ENCODE measurements around the gene EPB41L4A.
"Not testable (repeated sequence)": the region's sequence is repeated elsewhere in the genome, so short reads cannot be mapped to it uniquely, and the experiment has no call there.

The EPB41L4A gene

GRCh38 chr5:112230606-112231005 lies 188.5 kb downstream of the EPB41L4A start:
- Histone ChIP-seq H3K27ac (ENCODE audit: low read depth, low read length) (no peak overlapping the region), H3K4me1 (ENCODE audit: control insufficient read depth in 5 of 5, insufficient read depth in 5 of 5, low read length in 5 of 5) (peaks cover 0 to 9% (median 6%) of the 10 kb centered on the region in 5 donors)

GRCh38 chr5:112228667-112229066 lies 190.4 kb downstream of the EPB41L4A start:
- Histone ChIP-seq H3K27ac (ENCODE audit: low read depth, low read length) (no peak overlapping the region), H3K4me1 (ENCODE audit: control insufficient read depth in 5 of 5, insufficient read depth in 5 of 5, low read length in 5 of 5) (peaks cover 0 to 9% (median 6%) of the 10 kb centered on the region in 5 donors), H3K9me3 (ENCODE audit: control insufficient read depth in 5 of 5, low read length in 5 of 5) (no peaks in the 10 kb centered on the region), H3K27me3 (ENCODE audit: control insufficient read depth in 5 of 5, insufficient read depth in 4 of 5, low read length in 5 of 5) (no peaks in the 10 kb centered on the region), H3K9ac (ENCODE audit: low read length in 5 of 5) (no peak overlapping the region), H3K4me3 (ENCODE audit: low read depth in 1 of 5, low read length in 5 of 5) (peak overlapping the region in 1 of 5 donors; percentile 32), H3K36me3 (ENCODE audit: control insufficient read depth in 5 of 5, insufficient read depth in 5 of 5, low read length in 5 of 5) (peaks cover 0 to 3% (median 0%) of the 10 kb centered on the region in 5 donors)

More at GRCh38 chr5:112230606-112231005, 188.5 kb downstream of the EPB41L4A start:
- H3K9ac ChIP-seq (ENCODE audit: low read length in 5 of 5) = no peak overlapping the region
- no peaks in the 10 kb centered on the region for H3K9me3 ChIP-seq (ENCODE audit: control insufficient read depth in 5 of 5, low read length in 5 of 5)
- peaks cover 0 to 3% (median 0%) of the 10 kb centered on the region in 5 donors for H3K36me3 ChIP-seq (ENCODE audit: control insufficient read depth in 5 of 5, insufficient read depth in 5 of 5, low read length in 5 of 5)
- H3K27me3 ChIP-seq (ENCODE audit: control insufficient read depth in 5 of 5, insufficient read depth in 4 of 5, low read length in 5 of 5) = no peaks in the 10 kb centered on the region
- H3K4me3 ChIP-seq (ENCODE audit: low read depth in 1 of 5, low read length in 5 of 5) = no peak overlapping the region

GRCh38 chr5:112227911-112228631 lies 191.0 kb downstream of the EPB41L4A start:
- H3K4me1 ChIP-seq (ENCODE audit: control insufficient read depth in 5 of 5, insufficient read depth in 5 of 5, low read length in 5 of 5) = peaks cover 0 to 9% (median 6%) of the 10 kb centered on the region in 5 donors
- H3K9ac ChIP-seq (ENCODE audit: low read length in 5 of 5) = no peak overlapping the region
- no peak overlapping the region for H3K4me3 ChIP-seq (ENCODE audit: low read depth in 1 of 5, low read length in 5 of 5)
- H3K27ac ChIP-seq (ENCODE audit: low read depth, low read length) = no peak overlapping the region
- H3K27me3 ChIP-seq (ENCODE audit: control insufficient read depth in 5 of 5, insufficient read depth in 4 of 5, low read length in 5 of 5) = no peaks in the 10 kb centered on the region
- H3K36me3 ChIP-seq (ENCODE audit: control insufficient read depth in 5 of 5, insufficient read depth in 5 of 5, low read length in 5 of 5) = peaks cover 0 to 3% (median 0%) of the 10 kb centered on the region in 5 donors
- H3K9me3 ChIP-seq (ENCODE audit: control insufficient read depth in 5 of 5, low read length in 5 of 5) = no peaks in the 10 kb centered on the region

- Histone ChIP-seq H3K4me3 (ENCODE audit: low read depth in 1 of 5, low read length in 5 of 5) (no peak overlapping the region), H3K36me3 (ENCODE audit: control insufficient read depth in 5 of 5, insufficient read depth in 5 of 5, low read length in 5 of 5) (no peaks in the 10 kb centered on the region), H3K9ac (ENCODE audit: low read length in 5 of 5) (no peak overlapping the region), H3K4me1 (ENCODE audit: control insufficient read depth in 5 of 5, insufficient read depth in 5 of 5, low read length in 5 of 5) (peaks cover 0 to 9% (median 6%) of the 10 kb centered on the region in 5 donors), H3K9me3 (ENCODE audit: control insufficient read depth in 5 of 5, low read length in 5 of 5) (no peaks in the 10 kb centered on the region), H3K27ac (ENCODE audit: low read depth, low read length) (no peak overlapping the region), H3K27me3 (ENCODE audit: control insufficient read depth in 5 of 5, insufficient read depth in 4 of 5, low read length in 5 of 5) (no peaks in the 10 kb centered on the region)
These were observed 192.9 kb downstream of the EPB41L4A start for GRCh38 chr5:112226215-112226614.

- H3K27me3 ChIP-seq (ENCODE audit: control insufficient read depth in 5 of 5, insufficient read depth in 4 of 5, low read length in 5 of 5) = not testable (repeated sequence)
These were observed 196.1 kb downstream of the EPB41L4A start for GRCh38 chr5:112222997-112223396.

GRCh38 chr5:112221128-112221527 lies 197.9 kb downstream of the EPB41L4A start:
- Histone ChIP-seq H3K9me3 (ENCODE audit: control insufficient read depth in 5 of 5, low read length in 5 of 5) (no peaks in the 10 kb centered on the region), H3K4me3 (ENCODE audit: low read depth in 1 of 5, low read length in 5 of 5) (no peak overlapping the region), H3K36me3 (ENCODE audit: control insufficient read depth in 5 of 5, insufficient read depth in 5 of 5, low read length in 5 of 5) (no peaks in the 10 kb centered on the region), H3K27me3 (ENCODE audit: control insufficient read depth in 5 of 5, insufficient read depth in 4 of 5, low read length in 5 of 5) (no peaks in the 10 kb centered on the region), H3K27ac (ENCODE audit: low read depth, low read length) (no peak overlapping the region), H3K4me1 (ENCODE audit: control insufficient read depth in 5 of 5, insufficient read depth in 5 of 5, low read length in 5 of 5) (no peaks in the 10 kb centered on the region), H3K9ac (ENCODE audit: low read length in 5 of 5) (no peak overlapping the region)

More at GRCh38 chr5:112222997-112223396, 196.1 kb downstream of the EPB41L4A start:
- not testable (repeated sequence) for H3K9ac ChIP-seq (ENCODE audit: low read length in 5 of 5); H3K4me1 ChIP-seq (ENCODE audit: control insufficient read depth in 5 of 5, insufficient read depth in 5 of 5, low read length in 5 of 5); H3K27ac ChIP-seq (ENCODE audit: low read depth, low read length); H3K9me3 ChIP-seq (ENCODE audit: control insufficient read depth in 5 of 5, low read length in 5 of 5); H3K4me3 ChIP-seq (ENCODE audit: low read depth in 1 of 5, low read length in 5 of 5); H3K36me3 ChIP-seq (ENCODE audit: control insufficient read depth in 5 of 5, insufficient read depth in 5 of 5, low read length in 5 of 5)

GRCh38 chr5:112219000-112219399 lies 200.1 kb downstream of the EPB41L4A start:
- H3K4me3 ChIP-seq (ENCODE audit: low read depth in 1 of 5, low read length in 5 of 5) = no peak overlapping the region
- no peaks in the 10 kb centered on the region for H3K4me1 ChIP-seq (ENCODE audit: control insufficient read depth in 5 of 5, insufficient read depth in 5 of 5, low read length in 5 of 5)
- no peak overlapping the region for H3K27ac ChIP-seq (ENCODE audit: low read depth, low read length)
- H3K9ac ChIP-seq (ENCODE audit: low read length in 5 of 5) = no peak overlapping the region
- H3K27me3 ChIP-seq (ENCODE audit: control insufficient read depth in 5 of 5, insufficient read depth in 4 of 5, low read length in 5 of 5) = no peaks in the 10 kb centered on the region
- no peaks in the 10 kb centered on the region for H3K9me3 ChIP-seq (ENCODE audit: control insufficient read depth in 5 of 5, low read length in 5 of 5)
- H3K36me3 ChIP-seq (ENCODE audit: control insufficient read depth in 5 of 5, insufficient read depth in 5 of 5, low read length in 5 of 5) = no peaks in the 10 kb centered on the region

- H3K9ac ChIP-seq (ENCODE audit: low read length in 5 of 5) = no peak overlapping the region
- no peak overlapping the region for H3K27ac ChIP-seq (ENCODE audit: low read depth, low read length)
- no peaks in the 10 kb centered on the region for H3K4me1 ChIP-seq (ENCODE audit: control insufficient read depth in 5 of 5, insufficient read depth in 5 of 5, low read length in 5 of 5)
- H3K27me3 ChIP-seq (ENCODE audit: control insufficient read depth in 5 of 5, insufficient read depth in 4 of 5, low read length in 5 of 5) = no peaks in the 10 kb centered on the region
- no peaks in the 10 kb centered on the region for H3K36me3 ChIP-seq (ENCODE audit: control insufficient read depth in 5 of 5, insufficient read depth in 5 of 5, low read length in 5 of 5)
- no peaks in the 10 kb centered on the region for H3K9me3 ChIP-seq (ENCODE audit: control insufficient read depth in 5 of 5, low read length in 5 of 5)
- no peak overlapping the region for H3K4me3 ChIP-seq (ENCODE audit: low read depth in 1 of 5, low read length in 5 of 5)
These were observed 201.1 kb downstream of the EPB41L4A start for GRCh38 chr5:112217843-112218579.

- no peaks in the 10 kb centered on the region for H3K27me3 ChIP-seq (ENCODE audit: control insufficient read depth in 5 of 5, insufficient read depth in 4 of 5, low read length in 5 of 5)
- no peaks in the 10 kb centered on the region for H3K9me3 ChIP-seq (ENCODE audit: control insufficient read depth in 5 of 5, low read length in 5 of 5)
- H3K27ac ChIP-seq (ENCODE audit: low read depth, low read length) = no peak overlapping the region
- no peaks in the 10 kb centered on the region for H3K36me3 ChIP-seq (ENCODE audit: control insufficient read depth in 5 of 5, insufficient read depth in 5 of 5, low read length in 5 of 5)
- no peaks in the 10 kb centered on the region for H3K4me1 ChIP-seq (ENCODE audit: control insufficient read depth in 5 of 5, insufficient read depth in 5 of 5, low read length in 5 of 5)
- no peak overlapping the region for H3K9ac ChIP-seq (ENCODE audit: low read length in 5 of 5)
- H3K4me3 ChIP-seq (ENCODE audit: low read depth in 1 of 5, low read length in 5 of 5) = no peak overlapping the region
These were observed 202.9 kb downstream of the EPB41L4A start for GRCh38 chr5:112216140-112216539.

- Histone ChIP-seq H3K9me3 (ENCODE audit: control insufficient read depth in 5 of 5, low read length in 5 of 5) (no peaks in the 10 kb centered on the region), H3K9ac (ENCODE audit: low read length in 5 of 5) (no peak overlapping the region), H3K4me1 (ENCODE audit: control insufficient read depth in 5 of 5, insufficient read depth in 5 of 5, low read length in 5 of 5) (peaks cover 0 to 4% (median 0%) of the 10 kb centered on the region in 5 donors), H3K36me3 (ENCODE audit: control insufficient read depth in 5 of 5, insufficient read depth in 5 of 5, low read length in 5 of 5) (no peaks in the 10 kb centered on the region), H3K27me3 (ENCODE audit: control insufficient read depth in 5 of 5, insufficient read depth in 4 of 5, low read length in 5 of 5) (no peaks in the 10 kb centered on the region), H3K27ac (ENCODE audit: low read depth, low read length) (no peak overlapping the region), H3K4me3 (ENCODE audit: low read depth in 1 of 5, low read length in 5 of 5) (no peak overlapping the region)
These were observed 208.6 kb downstream of the EPB41L4A start for GRCh38 chr5:112210430-112211005.

Data from subcutaneous abdominal adipose tissue (tissue), 5 donors.